Measurements from ENCODE around the gene FSIP1.

Gene FSIP1

GRCh38 chr15:39585871-39586301, 196.8 kb downstream of the FSIP1 start:
- Mint-ChIP-seq H3K4me1 (ENCODE audit: low read depth) (peaks cover 10% of the 10 kb centered on the region), H3K27ac (peak overlapping the region; percentile 17), H3K36me3 (ENCODE audit: low read depth) (no peaks in the 10 kb centered on the region), H3K27me3 (peaks cover 26% of the 10 kb centered on the region), H3K9me3 (no peaks in the 10 kb centered on the region), H3K4me3 (no peak overlapping the region)

- Mint-ChIP-seq H3K4me3 (no peak overlapping the region), H3K9me3 (no peaks in the 10 kb centered on the region), H3K4me1 (ENCODE audit: low read depth) (peaks cover 10% of the 10 kb centered on the region), H3K36me3 (ENCODE audit: low read depth) (no peaks in the 10 kb centered on the region), H3K27ac (no peak overlapping the region), H3K27me3 (peaks cover 26% of the 10 kb centered on the region)
These were observed 197.2 kb downstream of the FSIP1 start for GRCh38 chr15:39585389-39585841.

DNA sequence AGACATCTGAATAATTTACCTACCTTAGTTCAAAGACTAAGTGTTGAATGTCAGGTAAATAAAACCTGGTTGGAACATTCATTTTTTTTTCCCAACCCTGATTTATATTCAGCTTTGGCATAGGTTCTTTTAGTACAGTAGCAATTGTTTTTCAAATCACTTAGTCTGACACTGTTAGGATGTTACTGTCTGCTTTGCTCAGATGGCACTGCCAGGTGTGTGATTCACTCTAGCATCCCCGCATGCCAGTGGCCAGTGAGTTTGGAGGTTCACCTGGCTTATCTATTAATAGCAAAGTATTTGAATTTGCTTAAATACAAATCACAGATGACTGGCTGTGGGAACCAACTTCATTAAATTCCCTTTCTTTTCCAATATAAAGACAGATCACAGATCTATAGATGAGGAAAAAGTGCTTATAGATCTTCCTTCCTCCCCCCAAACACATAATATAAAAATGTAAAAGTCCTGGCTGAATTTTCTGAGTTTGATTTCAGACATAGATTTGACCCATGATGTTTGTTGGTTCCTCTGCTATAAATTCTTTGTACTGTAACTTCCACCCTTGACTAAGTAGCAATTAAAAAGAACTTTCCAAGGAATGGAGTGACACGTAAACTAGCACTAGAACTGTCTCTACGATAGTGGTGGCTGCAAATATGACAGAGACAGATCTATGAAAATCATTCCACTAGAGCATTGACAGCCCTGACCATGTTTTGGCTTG, 197.8 kb downstream of the FSIP1 start:
- Mint-ChIP-seq H3K4me1 (ENCODE audit: low read depth) (peaks cover 13% of the 10 kb centered on the region), H3K36me3 (ENCODE audit: low read depth) (no peaks in the 10 kb centered on the region), H3K4me3 (no peak overlapping the region), H3K27ac (no peak overlapping the region), H3K9me3 (no peaks in the 10 kb centered on the region), H3K27me3 (peaks cover 28% of the 10 kb centered on the region)

DNA sequence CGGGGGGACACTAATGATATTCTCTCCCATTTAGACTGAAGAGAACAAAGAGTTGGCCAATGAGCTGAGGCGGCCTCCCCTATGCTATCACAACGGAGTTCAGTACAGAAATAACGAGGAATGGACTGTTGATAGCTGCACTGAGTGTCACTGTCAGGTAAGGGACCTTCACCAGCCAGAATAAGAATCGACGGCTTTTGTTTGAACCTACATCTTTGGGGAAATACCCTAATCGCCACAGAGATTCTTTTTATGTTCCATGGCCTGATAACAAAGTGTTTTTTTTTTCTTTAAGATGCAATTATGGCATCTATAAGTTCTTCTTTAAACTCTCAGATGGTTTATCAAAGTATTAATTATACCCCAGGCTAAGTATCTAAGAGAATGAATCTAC, 198.4 kb downstream of the FSIP1 start:
- Mint-ChIP-seq H3K27me3 (peaks cover 33% of the 10 kb centered on the region), H3K9me3 (no peaks in the 10 kb centered on the region), H3K36me3 (ENCODE audit: low read depth) (no peaks in the 10 kb centered on the region), H3K4me1 (ENCODE audit: low read depth) (peaks cover 15% of the 10 kb centered on the region), H3K27ac (no peak overlapping the region), H3K4me3 (no peak overlapping the region)

DNA sequence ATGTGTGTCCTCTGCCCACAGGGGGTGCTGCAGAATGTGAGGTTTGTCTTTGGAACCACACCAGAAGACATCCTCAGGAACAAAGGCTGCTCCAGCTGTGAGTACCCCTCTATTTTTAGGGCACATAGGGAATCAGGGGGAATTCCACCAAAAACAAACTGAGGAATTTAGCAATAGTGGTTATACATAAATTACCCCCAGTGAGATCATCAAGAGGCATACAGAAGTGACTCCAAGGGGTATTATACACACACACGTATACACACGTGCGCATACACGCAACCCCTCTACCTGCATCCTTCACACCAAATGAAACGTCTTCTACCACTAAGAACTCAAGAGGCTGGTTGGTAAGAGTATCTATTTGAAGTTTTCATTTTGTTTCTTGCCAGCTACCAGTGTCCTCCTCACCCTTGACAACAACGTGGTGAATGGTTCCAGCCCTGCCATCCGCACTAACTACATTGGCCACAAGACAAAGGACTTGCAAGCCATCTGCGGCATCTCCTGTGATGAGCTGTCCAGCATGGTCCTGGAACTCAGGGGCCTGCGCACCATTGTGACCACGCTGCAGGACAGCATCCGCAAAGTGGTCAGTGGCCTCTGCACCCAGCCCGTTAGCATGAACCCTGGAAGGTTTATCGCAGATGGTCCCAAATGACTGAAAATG, 198.9 kb downstream of the FSIP1 start:
- H3K36me3 Mint-ChIP-seq (ENCODE audit: low read depth): no peaks in the 10 kb centered on the region
- H3K4me1 Mint-ChIP-seq (ENCODE audit: low read depth): peaks cover 15% of the 10 kb centered on the region
- H3K4me3 Mint-ChIP-seq: no peak overlapping the region
- no peak overlapping the region for H3K27ac Mint-ChIP-seq
- peaks cover 39% of the 10 kb centered on the region for H3K27me3 Mint-ChIP-seq
- H3K9me3 Mint-ChIP-seq: no peaks in the 10 kb centered on the region

DNA sequence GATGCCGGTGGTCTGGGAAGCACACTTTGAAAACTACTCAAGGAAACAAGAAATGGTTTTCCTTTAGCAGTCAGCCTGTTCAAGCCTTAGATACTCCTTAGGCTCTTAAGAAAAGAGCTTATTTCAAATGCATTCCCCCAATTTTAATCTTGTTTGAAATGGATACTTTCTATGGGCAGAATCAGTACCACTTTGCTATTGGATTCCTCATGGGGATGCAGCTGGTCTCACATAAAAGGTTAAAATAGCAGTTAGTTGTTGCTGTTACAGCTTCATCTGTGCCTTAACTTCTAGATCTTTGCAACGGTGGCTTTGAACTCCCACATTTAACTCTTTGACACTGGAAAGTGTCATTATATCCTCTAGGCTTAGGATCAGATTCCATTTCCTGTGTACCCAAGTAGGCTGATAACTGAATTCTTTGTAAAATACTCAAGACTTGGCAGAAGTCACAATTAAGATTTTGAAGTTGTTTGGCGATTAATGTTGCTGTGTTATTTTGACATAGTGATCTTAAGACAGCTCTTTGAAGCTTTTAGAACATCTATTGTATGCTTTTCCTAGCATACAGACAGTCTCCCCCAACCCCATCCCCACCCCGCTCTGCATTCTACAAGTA, 199.6 kb downstream of the FSIP1 start:
- Mint-ChIP-seq H3K27ac (no peak overlapping the region), H3K9me3 (no peaks in the 10 kb centered on the region), H3K36me3 (ENCODE audit: low read depth) (no peaks in the 10 kb centered on the region), H3K27me3 (peaks cover 45% of the 10 kb centered on the region), H3K4me1 (ENCODE audit: low read depth) (peaks cover 15% of the 10 kb centered on the region), H3K4me3 (no peak overlapping the region)

DNA sequence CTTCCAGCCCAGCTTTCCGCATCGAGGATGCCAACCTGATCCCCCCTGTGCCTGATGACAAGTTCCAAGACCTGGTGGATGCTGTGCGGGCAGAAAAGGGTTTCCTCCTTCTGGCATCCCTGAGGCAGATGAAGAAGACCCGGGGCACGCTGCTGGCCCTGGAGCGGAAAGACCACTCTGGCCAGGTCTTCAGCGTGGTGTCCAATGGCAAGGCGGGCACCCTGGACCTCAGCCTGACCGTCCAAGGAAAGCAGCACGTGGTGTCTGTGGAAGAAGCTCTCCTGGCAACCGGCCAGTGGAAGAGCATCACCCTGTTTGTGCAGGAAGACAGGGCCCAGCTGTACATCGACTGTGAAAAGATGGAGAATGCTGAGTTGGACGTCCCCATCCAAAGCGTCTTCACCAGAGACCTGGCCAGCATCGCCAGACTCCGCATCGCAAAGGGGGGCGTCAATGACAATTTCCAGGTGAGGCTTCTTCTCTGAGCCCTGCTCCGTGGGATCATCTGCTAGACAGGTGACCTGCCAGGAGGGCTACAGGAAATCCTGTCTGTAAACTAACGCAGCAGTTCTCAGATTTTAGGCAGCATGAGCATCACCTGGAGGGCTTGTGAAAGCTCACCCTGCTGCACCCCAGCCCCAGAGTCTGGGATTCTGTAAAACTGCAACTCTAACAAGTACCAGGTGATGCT, 200.2 kb downstream of the FSIP1 start:
- Mint-ChIP-seq H3K36me3 (ENCODE audit: low read depth) (no peaks in the 10 kb centered on the region), H3K27me3 (peaks cover 48% of the 10 kb centered on the region), H3K4me3 (no peak overlapping the region), H3K27ac (no peak overlapping the region), H3K9me3 (no peaks in the 10 kb centered on the region), H3K4me1 (ENCODE audit: low read depth) (peaks cover 15% of the 10 kb centered on the region)

DNA sequence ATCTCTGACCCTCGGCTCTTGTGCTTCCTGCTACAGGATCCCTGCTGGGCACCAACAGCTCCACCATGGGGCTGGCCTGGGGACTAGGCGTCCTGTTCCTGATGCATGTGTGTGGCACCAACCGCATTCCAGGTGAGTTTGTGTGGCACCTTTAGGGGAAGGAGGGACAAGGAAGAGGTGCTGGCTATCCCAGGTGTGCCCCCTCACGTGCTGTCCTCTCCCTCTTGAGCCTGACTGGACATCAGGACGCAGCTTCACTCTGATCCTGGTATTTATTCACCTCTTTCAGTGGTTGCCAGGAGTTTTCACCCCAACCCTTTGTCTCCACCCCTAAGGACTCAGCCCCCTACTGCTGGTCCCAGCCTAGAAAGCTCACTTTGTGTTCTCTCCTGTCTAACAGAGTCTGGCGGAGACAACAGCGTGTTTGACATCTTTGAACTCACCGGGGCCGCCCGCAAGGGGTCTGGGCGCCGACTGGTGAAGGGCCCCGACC, 200.8 kb downstream of the FSIP1 start:
- Mint-ChIP-seq H3K9me3 (no peaks in the 10 kb centered on the region), H3K4me3 (peak overlapping the region; percentile 60), H3K4me1 (ENCODE audit: low read depth) (peaks cover 15% of the 10 kb centered on the region), H3K36me3 (ENCODE audit: low read depth) (no peaks in the 10 kb centered on the region), H3K27me3 (peaks cover 52% of the 10 kb centered on the region), H3K27ac (peak overlapping the region; percentile 23)

- Mint-ChIP-seq H3K4me3 (peak overlapping the region; percentile 60), H3K27ac (peak overlapping the region; percentile 23), H3K9me3 (no peaks in the 10 kb centered on the region), H3K4me1 (ENCODE audit: low read depth) (peaks cover 15% of the 10 kb centered on the region), H3K36me3 (ENCODE audit: low read depth) (no peaks in the 10 kb centered on the region), H3K27me3 (peaks cover 55% of the 10 kb centered on the region)
These were observed 201.3 kb downstream of the FSIP1 start for GRCh38 chr15:39581242-39581792.

DNA sequence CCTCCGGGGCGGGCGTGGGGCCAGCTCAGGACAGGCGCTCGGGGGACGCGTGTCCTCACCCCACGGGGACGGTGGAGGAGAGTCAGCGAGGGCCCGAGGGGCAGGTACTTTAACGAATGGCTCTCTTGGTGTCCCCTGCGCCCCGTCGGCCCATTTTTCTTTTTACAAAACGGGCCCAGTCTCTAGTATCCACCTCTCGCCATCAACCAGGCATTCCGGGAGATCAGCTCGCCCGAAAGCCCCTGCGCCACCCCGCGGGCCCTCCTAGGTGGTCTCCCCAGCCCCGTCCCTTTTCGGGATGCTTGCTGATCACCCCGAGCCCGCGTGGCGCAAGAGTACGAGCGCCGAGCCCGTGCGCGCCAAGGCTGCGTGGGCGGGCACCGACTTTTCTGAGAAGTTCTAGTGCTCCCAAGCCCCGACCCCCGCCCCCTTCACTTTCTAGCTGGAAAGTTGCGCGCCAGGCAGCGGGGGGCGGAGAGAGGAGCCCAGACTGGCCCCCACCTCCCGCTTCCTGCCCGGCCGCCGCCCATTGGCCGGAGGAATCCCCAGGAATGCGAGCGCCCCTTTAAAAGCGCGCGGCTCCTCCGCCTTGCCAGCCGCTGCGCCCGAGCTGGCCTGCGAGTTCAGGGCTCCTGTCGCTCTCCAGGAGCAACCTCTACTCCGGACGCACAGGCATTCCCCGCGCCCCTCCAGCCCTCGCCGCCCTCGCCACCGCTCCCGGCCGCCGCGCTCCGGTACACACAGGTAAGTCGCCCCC, 202.0 kb downstream of the FSIP1 start, which contains the start of gene THBS1:
THBS1 (plus strand) TSS at position 595 of the 757 bp plus-strand sequence. CDS start 779 bp downstream, outside the sequence.
- Mint-ChIP-seq H3K27ac (peak within 1 kb of the TSS; percentile 23), H3K4me1 (ENCODE audit: low read depth) (peaks cover 15% of the 10 kb centered on the region), H3K36me3 (ENCODE audit: low read depth) (no peaks in the 10 kb centered on the region), H3K4me3 (peak within 1 kb of the TSS; percentile 60), H3K9me3 (no peaks in the 10 kb centered on the region), H3K27me3 (peaks cover 57% of the 10 kb centered on the region)

GRCh38 chr15:39580117-39580484, 202.5 kb downstream of the FSIP1 start:
- Mint-ChIP-seq H3K4me1 (ENCODE audit: low read depth) (peaks cover 15% of the 10 kb centered on the region), H3K9me3 (no peaks in the 10 kb centered on the region), H3K4me3 (peak overlapping the region; percentile 38), H3K27me3 (peaks cover 63% of the 10 kb centered on the region), H3K36me3 (ENCODE audit: low read depth) (no peaks in the 10 kb centered on the region), H3K27ac (no peak overlapping the region)

- no peak overlapping the region for H3K27ac Mint-ChIP-seq
- peaks cover 15% of the 10 kb centered on the region for H3K4me1 Mint-ChIP-seq (ENCODE audit: low read depth)
- peaks cover 61% of the 10 kb centered on the region for H3K27me3 Mint-ChIP-seq
- no peaks in the 10 kb centered on the region for H3K9me3 Mint-ChIP-seq
- no peaks in the 10 kb centered on the region for H3K36me3 Mint-ChIP-seq (ENCODE audit: low read depth)
- H3K4me3 Mint-ChIP-seq: peak overlapping the region; percentile 38
These were observed 203.0 kb downstream of the FSIP1 start for GRCh38 chr15:39579487-39580116.

DNA sequence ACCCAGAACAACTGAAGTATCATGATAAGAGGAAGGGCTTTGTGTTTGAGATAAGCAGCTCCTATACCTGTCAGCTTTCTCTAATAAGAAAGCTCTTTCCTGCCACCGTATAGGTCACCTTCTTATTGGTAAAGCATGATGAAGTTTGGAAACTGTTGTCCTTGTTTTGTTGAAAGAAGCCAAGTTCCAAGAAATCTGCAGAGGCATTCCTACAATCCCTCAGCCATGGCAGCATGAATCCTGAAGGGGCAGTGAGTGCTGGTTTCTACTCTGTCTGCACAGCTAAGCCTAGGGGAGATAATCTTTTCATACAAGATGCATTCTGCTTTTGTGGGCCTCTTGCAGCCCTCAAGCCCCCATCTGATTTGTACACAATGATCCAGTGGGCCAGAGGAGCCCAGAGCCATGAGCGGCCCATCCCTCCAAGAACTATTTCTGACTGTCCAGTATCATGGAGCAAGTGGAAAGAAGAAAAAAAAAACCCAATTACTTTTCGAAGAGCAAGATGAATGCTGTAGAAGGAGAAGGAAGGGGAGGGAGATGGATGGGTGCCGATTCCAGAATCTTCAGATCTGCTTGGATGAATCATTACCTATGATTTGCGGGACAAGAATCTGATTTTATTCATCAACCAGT, 203.7 kb downstream of the FSIP1 start:
- Mint-ChIP-seq H3K9me3 (no peaks in the 10 kb centered on the region), H3K27me3 (peaks cover 61% of the 10 kb centered on the region), H3K4me1 (ENCODE audit: low read depth) (peaks cover 15% of the 10 kb centered on the region), H3K4me3 (no peak overlapping the region), H3K36me3 (ENCODE audit: low read depth) (no peaks in the 10 kb centered on the region), H3K27ac (peak overlapping the region; percentile 71)
